HG03565 (cell line): Measurements from ENCODE around the gene BIRC3.

Source experiments
- ATAC-seq: cut with Tn5 transposase; IDR thresholded peaks from one replicate; pipeline ENCODE4 v1.9.1; 2021; ENCODE audit warnings: mild to moderate bottlenecking, moderate library complexity; ENCODE audit not compliant: unreplicated experiment

Gene BIRC3

DNA sequence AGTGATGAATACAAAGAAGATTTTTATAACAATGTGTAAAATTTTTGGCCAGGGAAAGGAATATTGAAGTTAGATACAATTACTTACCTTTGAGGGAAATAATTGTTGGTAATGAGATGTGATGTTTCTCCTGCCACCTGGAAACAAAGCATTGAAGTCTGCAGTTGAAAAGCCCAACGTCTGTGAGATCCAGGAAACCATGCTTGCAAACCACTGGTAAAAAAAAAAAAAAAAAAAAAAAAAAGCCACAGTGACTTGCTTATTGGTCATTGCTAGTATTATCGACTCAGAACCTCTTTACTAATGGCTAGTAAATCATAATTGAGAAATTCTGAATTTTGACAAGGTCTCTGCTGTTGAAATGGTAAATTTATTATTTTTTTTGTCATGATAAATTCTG, 5.3 kb downstream of the BIRC3 start:
- no peak for ATAC-seq

DNA sequence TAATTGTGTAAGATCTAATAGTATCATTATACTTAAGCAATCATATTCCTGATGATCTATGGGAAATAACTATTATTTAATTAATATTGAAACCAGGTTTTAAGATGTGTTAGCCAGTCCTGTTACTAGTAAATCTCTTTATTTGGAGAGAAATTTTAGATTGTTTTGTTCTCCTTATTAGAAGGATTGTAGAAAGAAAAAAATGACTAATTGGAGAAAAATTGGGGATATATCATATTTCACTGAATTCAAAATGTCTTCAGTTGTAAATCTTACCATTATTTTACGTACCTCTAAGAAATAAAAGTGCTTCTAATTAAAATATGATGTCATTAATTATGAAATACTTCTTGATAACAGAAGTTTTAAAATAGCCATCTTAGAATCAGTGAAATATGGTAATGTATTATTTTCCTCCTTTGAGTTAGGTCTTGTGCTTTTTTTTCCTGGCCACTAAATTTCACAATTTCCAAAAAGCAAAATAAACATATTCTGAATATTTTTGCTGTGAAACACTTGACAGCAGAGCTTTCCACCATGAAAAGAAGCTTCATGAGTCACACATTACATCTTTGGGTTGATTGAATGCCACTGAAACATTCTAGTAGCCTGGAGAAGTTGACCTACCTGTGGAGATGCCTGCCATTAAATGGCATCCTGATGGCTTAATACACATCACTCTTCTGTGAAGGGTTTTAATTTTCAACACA, 6.4 kb downstream of the BIRC3 start:
- no peak for ATAC-seq

DNA sequence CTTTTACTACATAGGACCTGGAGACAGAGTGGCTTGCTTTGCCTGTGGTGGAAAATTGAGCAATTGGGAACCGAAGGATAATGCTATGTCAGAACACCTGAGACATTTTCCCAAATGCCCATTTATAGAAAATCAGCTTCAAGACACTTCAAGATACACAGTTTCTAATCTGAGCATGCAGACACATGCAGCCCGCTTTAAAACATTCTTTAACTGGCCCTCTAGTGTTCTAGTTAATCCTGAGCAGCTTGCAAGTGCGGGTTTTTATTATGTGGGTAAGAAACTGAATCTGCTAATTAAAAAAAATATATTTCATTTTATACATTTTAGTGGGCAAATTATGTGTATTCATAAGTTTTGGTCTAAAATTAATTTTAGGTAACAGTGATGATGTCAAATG, 7.8 kb downstream of the BIRC3 start:
- no peak for ATAC-seq

DNA sequence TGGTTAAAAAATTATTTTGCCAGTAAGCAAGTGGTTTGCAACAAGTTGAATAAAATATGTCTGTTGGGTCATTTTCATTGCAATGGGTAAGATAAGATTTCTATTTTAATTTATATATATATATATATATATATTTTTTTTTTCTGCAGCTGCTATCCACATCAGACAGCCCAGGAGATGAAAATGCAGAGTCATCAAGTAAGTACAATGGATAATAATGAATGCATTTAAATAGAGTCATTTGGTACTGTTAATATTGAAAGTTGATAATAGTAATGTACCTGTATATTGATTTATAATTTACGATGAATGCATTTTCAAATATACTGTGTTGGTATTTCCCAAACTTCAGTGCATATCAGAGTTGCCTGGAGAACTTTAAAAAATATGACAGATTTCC, 11.5 kb downstream of the BIRC3 start:
- ATAC-seq, result no peak

DNA sequence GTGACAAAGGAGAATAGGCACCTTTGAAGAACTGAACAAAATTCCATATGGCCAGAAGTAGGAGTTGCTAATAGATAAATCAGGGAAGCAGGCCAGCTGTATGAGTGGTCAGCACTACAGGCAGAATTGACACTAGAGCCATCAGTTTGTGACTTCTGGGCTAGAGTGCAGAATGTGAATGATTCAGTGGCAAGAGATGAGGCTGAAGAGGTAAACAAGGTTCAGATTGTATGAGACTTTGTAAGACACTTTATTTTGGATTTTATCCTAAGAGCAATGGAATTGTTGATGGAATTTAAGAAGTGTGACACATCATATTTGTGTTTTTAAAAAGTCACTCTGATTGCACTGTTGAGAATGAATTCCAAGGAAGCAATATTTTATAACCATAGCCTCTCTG, 12.9 kb downstream of the BIRC3 start:
- ATAC-seq, result no peak

DNA sequence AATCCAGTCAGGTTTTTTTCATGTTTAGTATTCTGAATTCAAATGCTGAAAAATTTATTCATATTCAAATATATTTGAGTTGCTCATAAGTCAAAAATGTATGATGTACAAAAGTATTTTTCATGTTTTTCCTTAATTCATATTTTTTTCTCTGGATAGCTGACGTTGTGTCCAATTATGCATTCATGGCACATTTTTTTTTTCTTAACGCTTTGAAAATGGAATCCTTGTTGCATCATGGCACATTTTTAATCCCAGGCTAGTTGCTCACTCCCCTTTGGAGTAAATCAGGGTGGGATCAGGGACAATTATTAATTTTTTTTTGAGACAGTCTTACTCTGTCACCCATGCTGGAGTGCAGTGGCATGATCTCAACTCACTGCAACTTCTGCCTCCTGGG, 14.1 kb downstream of the BIRC3 start:
- no peak for ATAC-seq

DNA sequence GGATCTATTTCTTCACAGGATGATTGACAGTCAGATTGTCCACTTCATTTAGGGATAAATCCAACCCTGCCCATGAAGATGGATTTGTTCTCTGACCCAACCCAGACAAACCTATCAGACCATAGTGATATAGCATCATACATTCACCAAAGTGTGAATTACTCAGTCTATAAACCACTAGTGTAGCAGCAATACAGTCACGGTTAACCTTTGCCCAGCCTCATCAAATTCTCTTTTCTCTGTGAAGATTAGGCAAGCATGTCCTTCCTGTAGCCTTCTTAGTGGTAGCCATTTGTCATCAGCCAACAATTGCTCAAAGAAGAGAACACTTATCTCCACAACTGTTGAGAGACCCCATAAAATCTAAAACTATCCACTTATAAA, 15.3 kb downstream of the BIRC3 start:
- ATAC-seq, result no peak

DNA sequence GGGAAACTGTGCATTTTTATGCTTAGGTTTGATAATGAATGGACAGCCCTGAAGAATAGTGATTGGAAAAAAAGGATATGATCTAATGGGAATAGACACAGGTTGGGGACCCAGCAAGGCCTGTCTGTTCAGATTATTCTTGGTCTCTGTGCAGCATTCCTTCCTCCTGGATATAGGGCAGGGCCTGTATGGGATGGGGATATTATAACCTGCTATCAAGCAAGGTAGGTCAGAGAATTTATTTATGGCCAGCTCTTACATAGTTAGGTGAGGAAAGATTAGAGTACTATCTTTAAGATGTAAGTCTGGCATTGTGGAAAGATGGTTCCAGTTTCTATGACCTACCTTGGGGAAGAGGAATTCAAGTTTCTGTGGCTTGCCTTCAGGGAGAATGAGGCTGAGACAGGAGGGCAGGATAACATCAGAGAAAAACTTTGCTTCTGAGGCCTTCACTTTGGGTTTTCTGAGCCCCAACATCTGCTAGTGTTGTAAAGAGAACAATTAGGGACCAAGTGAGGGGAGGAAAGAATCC, 21.3 kb downstream of the BIRC3 start:
- ATAC-seq, result no peak

DNA sequence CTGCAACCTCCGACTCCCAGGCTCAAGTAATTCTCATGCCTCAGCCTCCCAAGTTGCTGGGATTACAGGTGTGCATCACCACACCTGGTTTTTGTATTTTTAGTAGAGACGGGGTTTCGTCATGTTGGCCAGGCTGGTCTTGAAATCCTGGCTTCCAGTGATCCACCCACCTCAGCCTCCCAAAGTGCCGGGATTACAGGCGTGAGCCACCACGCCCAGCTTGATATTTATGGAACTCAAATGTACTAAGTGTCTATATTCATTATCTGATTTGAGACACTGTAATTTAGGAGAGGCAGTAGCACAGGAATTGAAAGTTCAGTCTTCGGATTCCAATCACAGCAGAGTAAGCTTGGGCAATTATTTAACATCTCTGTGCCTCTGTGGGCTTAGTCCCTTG, 24.0 kb downstream of the BIRC3 start:
- peak; percentile 5 for ATAC-seq

DNA sequence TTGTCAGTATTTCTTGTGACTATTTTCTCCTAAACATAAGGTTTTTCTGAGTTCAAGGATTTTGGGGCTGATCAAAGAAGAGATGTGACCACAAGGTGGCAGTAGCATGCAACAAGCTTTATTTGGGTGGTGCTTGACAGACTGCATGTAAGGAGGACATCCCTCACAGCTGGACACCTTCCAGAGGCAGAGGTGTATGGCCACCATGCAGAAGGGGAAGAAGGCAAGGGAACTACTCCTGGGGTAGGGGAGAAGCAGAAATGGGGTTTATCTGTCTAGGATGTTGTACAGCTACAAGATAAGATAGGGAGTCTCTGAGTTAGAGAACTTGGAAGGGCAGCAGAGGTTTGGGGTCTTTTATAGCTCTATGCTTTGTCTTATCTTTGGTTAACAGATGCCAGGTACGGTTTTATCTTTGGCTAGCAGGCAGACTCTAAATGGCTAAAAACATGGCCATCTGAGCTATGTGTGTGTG, 24.6 kb downstream of the BIRC3 start:
- ATAC-seq, result peak; percentile 35

DNA sequence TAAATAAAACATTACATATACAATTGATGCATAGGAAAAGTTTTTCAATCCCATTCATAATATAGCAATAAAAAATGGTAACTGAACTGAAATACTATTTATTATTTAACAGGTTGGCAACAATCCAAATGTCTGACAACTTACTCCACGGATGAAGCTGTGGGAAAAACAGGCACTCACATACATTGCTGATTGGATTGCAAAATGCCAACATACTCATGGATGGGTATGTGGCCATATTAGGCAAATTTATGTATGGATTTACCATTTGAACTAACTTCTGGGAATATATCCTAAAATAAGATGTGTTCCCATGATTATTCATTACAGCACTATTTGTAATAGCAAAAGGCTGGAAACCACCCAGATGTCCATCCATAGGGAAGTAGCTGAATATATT, 26.5 kb downstream of the BIRC3 start:
- ATAC-seq, result no peak

DNA sequence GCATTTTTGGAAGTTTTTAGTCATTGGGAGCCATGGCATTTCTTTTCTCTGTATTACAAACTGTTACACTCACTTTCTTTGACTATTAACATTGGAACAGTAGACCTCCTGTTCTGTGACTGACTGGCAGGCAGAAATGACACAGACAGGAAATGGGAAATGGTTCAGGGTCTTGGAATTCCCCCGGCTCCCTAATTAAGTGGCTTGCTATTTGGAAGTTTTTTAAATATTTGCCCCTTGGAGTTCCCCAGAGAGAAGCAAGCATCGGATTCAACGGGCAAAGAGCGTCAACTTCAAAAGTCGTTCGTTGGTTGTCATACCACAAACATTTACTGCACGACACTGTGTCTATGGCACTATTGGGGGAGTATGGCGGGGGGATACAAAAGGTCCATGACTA, 28.6 kb downstream of the BIRC3 start:
- ATAC-seq, result no peak

DNA sequence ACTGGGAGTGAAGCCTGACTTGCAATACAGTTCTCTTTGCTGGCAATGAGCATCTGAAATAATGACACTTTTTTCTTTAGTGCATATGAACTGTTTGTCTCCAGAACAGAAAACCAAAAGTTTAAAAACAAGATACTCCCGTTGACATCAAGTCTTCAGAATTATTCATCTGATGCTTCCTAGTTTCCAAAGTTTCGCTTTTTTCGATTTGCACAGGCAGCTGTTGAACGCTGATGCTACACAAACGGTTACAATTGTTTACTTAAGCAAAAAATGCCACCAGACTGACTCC, 29.1 kb downstream of the BIRC3 start:
- ATAC-seq, result no peak

DNA sequence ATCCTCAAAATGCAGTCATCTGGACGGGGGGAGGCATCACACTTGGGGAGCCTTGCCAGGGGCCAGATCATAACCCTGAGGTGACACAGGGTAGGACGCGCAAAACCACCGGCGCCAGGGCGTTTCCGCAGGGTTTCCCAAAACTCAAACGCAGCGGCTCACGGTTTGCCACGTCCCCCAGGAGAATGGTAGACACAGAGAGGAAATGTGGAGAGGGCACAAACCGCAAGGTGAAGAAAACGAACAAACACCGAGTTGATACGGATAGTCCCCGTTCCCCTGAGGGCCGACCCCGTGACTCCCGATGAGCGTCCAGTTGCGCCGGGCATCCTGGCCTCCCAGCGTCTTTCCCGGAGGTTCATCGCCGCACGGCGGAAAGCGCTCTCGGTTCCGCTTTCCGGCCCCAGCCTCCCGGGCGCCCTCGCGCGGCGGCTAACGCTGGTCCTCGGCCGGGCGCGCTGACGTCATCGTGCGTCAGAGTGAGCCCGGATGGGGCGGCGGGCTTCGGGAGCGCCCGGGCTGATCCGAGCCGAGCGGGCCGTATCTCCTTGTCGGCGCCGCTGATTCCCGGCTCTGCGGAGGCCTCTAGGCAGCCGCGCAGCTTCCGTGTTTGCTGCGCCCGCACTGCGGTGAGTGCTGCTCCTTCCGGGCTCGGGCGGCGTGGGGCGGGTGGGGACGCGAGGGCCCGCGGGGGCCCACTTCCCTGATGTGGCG, 29.6 kb downstream of the BIRC3 start, which contains the start of gene BIRC2:
BIRC2 (plus strand) TSS at position 467 of the 714 bp plus-strand sequence. CDS start 2,641 bp downstream, outside the sequence.
- ATAC-seq, result peak; percentile 80

DNA sequence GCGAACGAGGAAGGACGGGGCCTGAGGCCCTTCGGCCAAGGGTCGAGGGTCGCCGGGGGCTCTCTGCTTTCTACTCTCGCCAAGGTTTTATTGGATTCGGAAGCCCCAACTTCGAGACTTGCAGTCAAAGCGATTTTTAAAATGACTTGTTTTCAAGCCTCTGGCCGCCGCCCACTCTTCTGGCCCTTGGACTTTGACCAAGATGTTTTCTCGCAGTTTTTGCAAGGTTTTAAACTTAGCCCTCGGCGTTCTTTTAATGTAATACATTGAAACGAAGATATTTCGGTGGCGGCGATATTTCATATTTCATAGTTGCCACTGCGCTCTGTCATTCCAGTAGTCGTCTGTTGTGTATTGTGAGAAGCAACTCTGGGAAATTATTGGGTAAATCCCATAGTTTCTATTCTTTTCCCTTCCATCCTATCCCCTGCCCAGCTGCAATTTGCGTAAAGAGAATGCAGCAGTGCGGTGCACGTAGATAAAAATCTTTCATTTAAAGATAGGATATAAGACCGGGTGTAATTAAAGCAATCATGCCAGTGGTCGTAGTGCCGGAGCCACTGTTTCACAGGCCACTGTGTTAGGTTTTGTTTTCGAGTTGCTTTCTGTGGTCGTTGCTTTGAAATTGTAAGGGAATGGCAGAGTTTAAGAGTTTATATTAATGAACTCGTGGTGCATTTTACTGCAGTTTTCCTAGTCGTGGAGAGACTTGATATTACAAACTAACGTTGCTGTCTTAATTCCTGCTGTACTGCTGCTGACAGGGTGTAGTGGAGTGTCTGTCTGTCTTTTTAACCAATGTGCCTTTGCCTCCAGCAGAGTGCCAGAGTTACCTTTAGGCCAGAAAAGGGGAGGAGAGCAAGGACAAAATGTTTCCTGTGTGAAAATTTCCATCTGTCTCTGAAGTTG, 30.4 kb downstream of the BIRC3 start:
- no peak for ATAC-seq

DNA sequence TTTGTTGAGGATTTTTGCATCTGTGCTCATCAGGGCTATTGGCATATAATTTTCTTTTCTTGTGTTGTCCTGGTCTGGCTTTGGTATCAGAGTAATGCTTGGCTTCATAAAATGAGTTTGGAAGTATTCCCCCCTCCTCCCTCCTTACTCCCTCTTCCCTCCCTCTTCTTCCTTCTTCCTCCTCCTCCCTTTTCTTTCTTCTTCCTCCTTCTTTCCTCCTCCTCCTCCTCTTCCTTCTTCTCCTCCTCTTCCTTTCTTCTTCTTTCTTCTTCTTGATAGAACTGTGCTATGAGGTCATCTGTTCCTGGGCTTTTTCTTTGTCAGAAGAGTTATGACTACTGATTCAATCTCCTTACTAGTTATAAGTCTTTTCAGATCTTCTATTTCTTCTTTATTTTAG, 39.8 kb downstream of the BIRC3 start:
- no peak for ATAC-seq

DNA sequence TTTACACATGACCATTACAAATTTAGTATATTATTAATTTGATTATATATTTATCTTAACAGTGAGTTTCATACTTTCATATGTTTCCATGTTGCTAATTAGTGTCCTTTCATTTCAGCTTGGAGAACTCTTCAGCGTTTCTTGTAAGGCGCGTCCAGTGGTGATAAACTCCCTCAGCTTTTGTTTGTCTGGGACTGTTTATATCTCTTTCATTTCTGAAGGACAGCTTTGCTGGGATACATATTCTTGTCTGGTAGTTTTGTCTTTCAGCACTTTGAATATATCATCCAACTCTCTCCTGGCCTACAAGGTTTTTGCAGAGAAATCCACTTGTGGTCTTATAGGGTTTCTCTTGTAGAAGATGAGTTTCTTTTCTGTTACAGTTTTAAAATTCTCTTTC, 42.1 kb downstream of the BIRC3 start:
- no peak for ATAC-seq

DNA sequence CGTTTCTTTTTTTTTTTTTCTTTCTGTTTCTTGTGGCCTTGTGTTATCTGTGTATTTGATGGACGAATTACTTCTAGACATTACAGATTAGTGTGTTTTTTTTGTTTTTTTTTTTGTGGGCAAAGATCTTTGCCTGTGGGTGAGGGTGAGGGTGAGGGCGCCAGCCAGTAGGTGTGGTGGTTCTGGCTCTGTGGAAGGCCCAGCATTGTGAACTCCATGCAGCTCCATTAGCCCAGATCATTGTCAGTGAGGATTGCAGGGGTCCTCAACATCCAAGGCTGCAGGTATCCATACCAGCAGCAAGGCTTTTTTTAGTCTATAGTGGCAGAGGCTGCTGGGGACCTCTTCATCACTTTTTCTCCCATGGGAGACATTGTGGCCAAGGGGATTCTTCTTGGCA, 43.4 kb downstream of the BIRC3 start:
- no peak for ATAC-seq

DNA sequence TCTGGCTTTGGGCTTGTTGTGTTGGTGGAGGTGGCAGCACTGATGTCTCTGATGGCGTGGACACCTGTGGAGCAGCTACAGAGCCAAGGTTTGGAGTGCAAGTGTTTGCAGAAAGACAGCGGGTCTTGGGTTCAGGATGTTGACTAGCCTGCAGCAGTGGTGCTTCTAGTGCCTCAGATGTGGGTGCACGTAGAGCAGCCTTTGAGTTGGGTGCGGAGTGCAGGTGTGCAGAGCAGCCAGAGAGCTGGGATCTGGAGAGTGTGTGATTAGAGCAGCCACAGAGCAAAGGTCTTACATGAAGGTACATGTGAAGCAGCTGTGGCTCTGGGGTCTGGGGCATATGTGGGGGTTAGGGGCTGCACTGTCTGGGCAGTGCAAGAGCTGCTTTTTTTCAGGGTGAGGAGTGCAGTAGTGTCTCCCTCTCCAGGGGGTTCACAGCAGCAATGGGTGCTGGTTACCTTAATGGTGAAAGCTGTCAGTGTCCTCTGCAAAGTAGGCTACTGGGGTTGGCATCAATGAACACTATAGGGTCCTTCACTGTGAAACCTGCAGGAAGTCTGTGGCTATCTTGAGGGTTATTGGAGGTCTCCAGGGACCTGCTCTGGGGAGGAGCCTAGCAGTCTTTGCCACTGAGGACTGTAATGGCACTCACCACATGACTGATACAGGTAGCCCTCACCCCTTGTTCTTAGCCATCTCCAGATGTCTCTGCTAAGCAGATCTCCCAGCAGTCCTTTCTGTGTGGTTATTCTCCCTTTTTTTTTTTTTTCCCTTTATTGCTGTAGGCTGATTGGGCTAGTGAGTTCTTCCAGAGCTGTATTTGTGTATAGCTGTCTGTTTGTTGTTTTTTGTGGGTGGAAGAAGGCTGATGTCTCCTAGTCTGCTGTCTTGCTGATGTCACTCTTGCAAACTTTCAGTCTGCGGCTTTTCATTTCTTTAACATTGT, 44.1 kb downstream of the BIRC3 start:
- peak; percentile 65 for ATAC-seq

DNA sequence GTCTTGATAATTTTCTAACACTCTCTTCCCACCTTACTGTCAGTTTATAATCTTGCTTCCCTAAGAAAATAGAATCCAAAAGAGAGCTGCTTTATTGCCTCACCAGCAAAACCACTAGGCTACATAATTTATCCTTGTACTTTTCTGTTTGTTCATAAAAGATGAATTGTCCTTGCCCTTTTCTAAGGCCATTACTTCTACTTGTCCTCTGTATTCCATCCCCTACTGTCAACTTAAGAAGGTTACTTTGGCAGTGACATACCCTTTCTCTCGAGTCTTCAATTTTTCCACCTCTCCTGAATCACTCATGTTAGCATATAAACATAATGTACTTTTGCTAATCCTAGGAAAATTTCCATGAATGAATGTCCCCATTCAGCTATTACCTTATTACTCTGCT, 47.7 kb downstream of the BIRC3 start:
- ATAC-seq, result no peak
